HEK293 (cell line): ENCODE data around the gene PHLDB1.
"Not testable (repeated sequence)": the region's sequence is repeated elsewhere in the genome, so short reads cannot be mapped to it uniquely, and the experiment has no call there.

Experiments
- CTCF ChIA-PET: fragments of 350-600 bp; formaldehyde crosslinking; extraction: SDS; loops from one replicate; lab custom pipeline; 2021; ENCODE audit warnings: antibody characterized with exemption; lab: Yijun Ruan, JAX
- POLR2A ChIA-PET: fragments of 300-600 bp; formaldehyde crosslinking; extraction: SDS; loops from one replicate; lab custom pipeline; 2020; ENCODE audit warnings: antibody characterized with exemption, inconsistent platforms; lab: Yijun Ruan, JAX
- H3K27ac ChIP-seq: fragments of 200-500 bp; sonication (Bioruptor generic); 2 replicates; pipeline ENCODE4 v1.5.1; 2014; ENCODE audit warnings: low read depth, low read length, control low read depth, inconsistent platforms; ENCODE audit errors: extremely low read depth
- H3K36me3 ChIP-seq, 2 experiments: fragments of 200-500 bp in 1 of 2; sonication (Bioruptor generic) in 1 of 2; 1 replicate in 1 of 2; 2 replicates in 1 of 2; pipeline ENCODE4 v1.5.1; 2014 to 2017; ENCODE audit warnings: inconsistent platforms in 2 of 2, low read length in 2 of 2; ENCODE audit not compliant: control insufficient read depth in 2 of 2, insufficient read depth in 1 of 2
- H3K4me1 ChIP-seq: fragments of 200-500 bp; sonication (Bioruptor generic); 2 replicates; pipeline ENCODE4 v1.5.1; 2014; ENCODE audit warnings: mild to moderate bottlenecking, low read length, inconsistent platforms; ENCODE audit not compliant: control insufficient read depth, insufficient read depth
- H3K4me3 ChIP-seq: 2 replicates; pipeline ENCODE4 v1.5.1; 2011; ENCODE audit warnings: low read depth, mild to moderate bottlenecking, control low read depth, low read length, moderate library complexity
- H3K9me3 ChIP-seq: fragments of 200-500 bp; sonication (Bioruptor generic); 2 replicates; pipeline ENCODE4 v1.5.1; 2014; ENCODE audit warnings: low read depth, low read length, inconsistent platforms; ENCODE audit not compliant: control insufficient read depth, insufficient read depth
- EGR2 ChIP-seq: fragments of 450-650 bp; formaldehyde crosslinking; IDR thresholded peaks from 2 replicates; pipeline ENCODE4 v1.5.1; 2016; ENCODE audit warnings: low read depth, missing biosample characterization, missing genetic modification characterization
- FEZF1 ChIP-seq: fragments of 450-650 bp; formaldehyde crosslinking; IDR thresholded peaks from 2 replicates; pipeline ENCODE4 v1.5.1; 2016; ENCODE audit warnings: missing biosample characterization, missing genetic modification characterization
- GLIS2 ChIP-seq: fragments of 450-650 bp; formaldehyde crosslinking; IDR thresholded peaks from 2 replicates; pipeline ENCODE4 v1.5.1; 2016; ENCODE audit warnings: missing biosample characterization, missing genetic modification characterization
- IKZF3 ChIP-seq: fragments of 450-650 bp; IDR thresholded peaks from 2 replicates; pipeline ENCODE4 v1.5.0; 2018; ENCODE audit warnings: missing biosample characterization, mild to moderate bottlenecking, missing genetic modification characterization, moderate library complexity
- MZF1 ChIP-seq: fragments of 450-650 bp; formaldehyde crosslinking; IDR thresholded peaks from 2 replicates; pipeline ENCODE4 v1.5.1; 2017; ENCODE audit warnings: missing biosample characterization, missing genetic modification characterization, borderline replicate concordance
- SETDB1 ChIP-seq: IDR thresholded peaks from one replicate; pipeline ENCODE4 v1.6.1; 2017; ENCODE audit warnings: mild to moderate bottlenecking, low read length, moderate library complexity, mixed read lengths; ENCODE audit not compliant: insufficient read length
- ZFHX2 ChIP-seq: fragments of 450-650 bp; formaldehyde crosslinking; conservative IDR thresholded peaks from 2 replicates; pipeline ENCODE4 v1.5.1; 2016; ENCODE audit warnings: missing biosample characterization, missing genetic modification characterization
- ZNF121 ChIP-seq: fragments of 450-650 bp; formaldehyde crosslinking; IDR thresholded peaks from 2 replicates; pipeline ENCODE4 v1.5.1; 2016; ENCODE audit warnings: missing biosample characterization, missing genetic modification characterization
- ZNF133 ChIP-seq: fragments of 450-650 bp; formaldehyde crosslinking; IDR thresholded peaks from 2 replicates; pipeline ENCODE4 v1.5.1; 2016; ENCODE audit warnings: missing biosample characterization, missing genetic modification characterization
- ZNF138 ChIP-seq: fragments of 450-650 bp; formaldehyde crosslinking; IDR thresholded peaks from 2 replicates; pipeline ENCODE4 v1.5.1; 2016; ENCODE audit warnings: missing biosample characterization, missing genetic modification characterization, borderline replicate concordance
- ZNF510 ChIP-seq: fragments of 450-650 bp; formaldehyde crosslinking; IDR thresholded peaks from 2 replicates; pipeline ENCODE4 v1.5.1; 2018; ENCODE audit warnings: mild to moderate bottlenecking, missing genetic modification characterization, missing biosample characterization; ENCODE audit not compliant: insufficient replicate concordance
- TF ChIP-seq, protein P1 (sequence below): fragments of 450-650 bp; formaldehyde crosslinking; IDR thresholded peaks from 2 replicates; pipeline ENCODE4 v1.5.1; 2016; ENCODE audit warnings: missing biosample characterization, missing genetic modification characterization
- TF ChIP-seq, protein P2 (sequence below): fragments of 450-650 bp; formaldehyde crosslinking; IDR thresholded peaks from 2 replicates; pipeline ENCODE4 v1.5.1; 2016; ENCODE audit warnings: missing biosample characterization, missing genetic modification characterization
- TF ChIP-seq, protein P3 (sequence below): fragments of 450-650 bp; formaldehyde crosslinking; IDR thresholded peaks from 2 replicates; pipeline ENCODE4 v1.5.1; 2016; ENCODE audit warnings: missing biosample characterization, missing genetic modification characterization, borderline replicate concordance
- TF ChIP-seq, protein P4 (sequence below): fragments of 450-650 bp; formaldehyde crosslinking; IDR thresholded peaks from 2 replicates; pipeline ENCODE4 v1.5.1; 2016; ENCODE audit warnings: missing biosample characterization, missing genetic modification characterization, borderline replicate concordance
- TF ChIP-seq, protein P5 (sequence below): fragments of 450-650 bp; formaldehyde crosslinking; IDR thresholded peaks from 2 replicates; pipeline ENCODE4 v1.5.1; 2016; ENCODE audit warnings: missing biosample characterization, missing genetic modification characterization

The PHLDB1 gene

DNA sequence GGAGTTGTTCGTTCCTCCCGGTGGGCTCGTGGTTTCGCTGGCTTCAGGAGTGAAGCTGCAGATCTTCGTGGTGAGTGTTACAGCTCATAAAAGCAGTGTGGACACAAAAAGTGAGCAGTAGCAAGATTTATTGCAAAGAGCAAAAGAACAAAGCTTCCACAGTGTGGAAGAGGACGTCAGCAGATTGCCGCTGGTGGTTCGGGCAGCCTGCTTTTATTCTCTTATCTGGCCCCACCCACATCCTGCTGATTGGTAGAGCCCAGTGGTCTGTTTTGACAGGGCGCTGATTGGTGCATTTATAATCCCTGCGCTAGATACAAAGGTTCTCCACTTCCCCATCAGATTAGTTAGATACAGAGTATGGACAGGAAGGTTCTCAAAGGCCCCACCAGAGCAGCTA is 80.9 kb downstream of the PHLDB1 start:
- H3K36me3 ChIP-seq, H3K4me3 ChIP-seq, H3K9me3 ChIP-seq, H3K4me1 ChIP-seq, H3K27ac ChIP-seq: not testable (repeated sequence)
- ChIA-PET CTCF (interaction anchor here (0.6 to 3.4 kb wide), 9 partner anchors 12 to 651 kb away, joined by 3 to 17 read pairs (median 3); no protein-coding TSS in a partner anchor), POLR2A (interaction anchor here (0.8 kb wide), 1 partner anchor 24 kb away, joined by 3 read pairs; no protein-coding TSS in a partner anchor)
- peak; percentile 68 for TF ChIP-seq FEZF1 (tag by site-specific recombination)

DNA sequence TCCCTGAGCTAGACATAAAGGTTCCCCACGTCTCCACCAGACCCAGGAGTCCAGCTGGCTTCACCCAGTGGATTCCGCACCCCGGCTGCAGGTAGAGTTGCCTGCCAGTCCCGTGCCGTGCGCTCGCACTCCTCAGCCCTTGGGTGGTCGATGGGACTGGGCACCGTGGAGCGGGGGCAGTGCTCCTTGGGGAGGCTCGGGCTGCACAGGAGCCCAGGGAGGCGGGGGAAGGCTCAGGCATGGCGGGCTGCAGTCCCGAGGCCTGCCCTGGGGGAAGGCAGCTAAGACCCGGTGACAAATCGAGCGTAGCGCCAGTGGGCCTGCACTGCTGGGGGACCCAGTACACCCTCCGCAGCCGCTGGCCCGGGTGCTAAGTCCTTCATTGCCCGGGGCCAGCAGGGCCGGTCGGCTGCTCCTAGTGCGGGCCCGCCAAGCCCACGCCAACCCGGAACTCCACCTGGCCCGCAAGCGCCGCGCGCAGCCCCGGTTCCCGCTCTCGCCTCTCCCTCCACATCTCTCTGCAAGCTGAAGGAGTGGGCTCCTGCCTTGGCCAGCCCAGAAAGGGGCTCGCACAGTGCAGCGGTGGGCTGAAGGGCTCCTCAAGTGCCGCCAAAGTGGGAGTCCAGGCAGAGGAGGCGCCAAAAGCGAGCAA is 81.6 kb downstream of the PHLDB1 start:
- no peaks in the 10 kb centered on the region for H3K36me3 ChIP-seq
- no peaks in the 10 kb centered on the region for H3K9me3 ChIP-seq
- TF ChIP-seq, protein P1, sequence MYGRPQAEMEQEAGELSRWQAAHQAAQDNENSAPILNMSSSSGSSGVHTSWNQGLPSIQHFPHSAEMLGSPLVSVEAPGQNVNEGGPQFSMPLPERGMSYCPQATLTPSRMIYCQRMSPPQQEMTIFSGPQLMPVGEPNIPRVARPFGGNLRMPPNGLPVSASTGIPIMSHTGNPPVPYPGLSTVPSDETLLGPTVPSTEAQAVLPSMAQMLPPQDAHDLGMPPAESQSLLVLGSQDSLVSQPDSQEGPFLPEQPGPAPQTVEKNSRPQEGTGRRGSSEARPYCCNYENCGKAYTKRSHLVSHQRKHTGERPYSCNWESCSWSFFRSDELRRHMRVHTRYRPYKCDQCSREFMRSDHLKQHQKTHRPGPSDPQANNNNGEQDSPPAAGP (tag by site-specific recombination) = no peak
- TF ChIP-seq ZNF121 (tag by site-specific recombination) (no peak), ZNF133 (tag by site-specific recombination) (no peak)
- POLR2A ChIA-PET = interaction anchor here (1.0 to 1.3 kb wide), 3 partner anchors 8 to 327 kb away, joined by 3 to 15 read pairs (median 3); partner anchors contain the start of gene DDX6
- no peak overlapping the region for H3K27ac ChIP-seq
- H3K4me1 ChIP-seq = no peaks in the 10 kb centered on the region
- no peak overlapping the region; the same call in 1 of the 2 replicates for H3K4me3 ChIP-seq
- CTCF ChIA-PET = interaction anchor here (0.6 to 3.4 kb wide), 37 partner anchors 8 to 1458 kb away, joined by 3 to 22 read pairs (median 5); partner anchors contain the start of gene DPAGT1

DNA sequence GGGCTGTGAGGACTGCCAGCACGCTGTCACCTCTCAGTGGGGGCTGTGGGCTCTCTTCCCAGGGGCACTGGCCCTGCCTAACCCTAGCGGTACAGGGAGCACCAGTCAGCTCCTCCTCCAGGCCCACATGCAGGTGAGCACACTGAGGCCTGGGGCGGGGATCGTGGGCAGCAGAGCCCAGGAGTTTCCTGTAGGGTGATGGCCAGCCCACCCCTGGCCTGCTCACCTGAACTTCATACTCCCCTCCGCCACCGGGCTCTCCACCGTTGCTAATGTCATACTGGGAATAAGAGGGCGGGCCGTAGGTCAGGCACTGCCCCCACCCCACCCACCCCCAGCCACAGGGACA is 82.1 kb downstream of the PHLDB1 start:
- H3K27ac ChIP-seq = no peak overlapping the region
- TF ChIP-seq MZF1 (tag by site-specific recombination) = no peak
- peak; percentile 13; the same call in 1 of the 2 replicates for TF ChIP-seq ZFHX2
- no peak for TF ChIP-seq GLIS2 (tag by site-specific recombination)
- TF ChIP-seq ZNF138 (tag by site-specific recombination) = no peak
- TF ChIP-seq EGR2 (tag by site-specific recombination) = peak; percentile 51
- TF ChIP-seq IKZF3 (tag by site-specific recombination) = no peak
- TF ChIP-seq ZNF133 (tag by site-specific recombination) = no peak
- TF ChIP-seq, protein P2, sequence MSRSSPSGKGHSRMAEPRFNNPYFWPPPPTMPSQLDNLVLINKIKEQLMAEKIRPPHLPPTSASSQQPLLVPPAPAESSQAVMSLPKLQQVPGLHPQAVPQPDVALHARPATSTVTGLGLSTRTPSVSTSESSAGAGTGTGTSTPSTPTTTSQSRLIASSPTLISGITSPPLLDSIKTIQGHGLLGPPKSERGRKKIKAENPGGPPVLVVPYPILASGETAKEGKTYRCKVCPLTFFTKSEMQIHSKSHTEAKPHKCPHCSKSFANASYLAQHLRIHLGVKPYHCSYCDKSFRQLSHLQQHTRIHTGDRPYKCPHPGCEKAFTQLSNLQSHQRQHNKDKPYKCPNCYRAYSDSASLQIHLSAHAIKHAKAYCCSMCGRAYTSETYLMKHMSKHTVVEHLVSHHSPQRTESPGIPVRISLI (tag by site-specific recombination) = no peak
- TF ChIP-seq, protein P3, sequence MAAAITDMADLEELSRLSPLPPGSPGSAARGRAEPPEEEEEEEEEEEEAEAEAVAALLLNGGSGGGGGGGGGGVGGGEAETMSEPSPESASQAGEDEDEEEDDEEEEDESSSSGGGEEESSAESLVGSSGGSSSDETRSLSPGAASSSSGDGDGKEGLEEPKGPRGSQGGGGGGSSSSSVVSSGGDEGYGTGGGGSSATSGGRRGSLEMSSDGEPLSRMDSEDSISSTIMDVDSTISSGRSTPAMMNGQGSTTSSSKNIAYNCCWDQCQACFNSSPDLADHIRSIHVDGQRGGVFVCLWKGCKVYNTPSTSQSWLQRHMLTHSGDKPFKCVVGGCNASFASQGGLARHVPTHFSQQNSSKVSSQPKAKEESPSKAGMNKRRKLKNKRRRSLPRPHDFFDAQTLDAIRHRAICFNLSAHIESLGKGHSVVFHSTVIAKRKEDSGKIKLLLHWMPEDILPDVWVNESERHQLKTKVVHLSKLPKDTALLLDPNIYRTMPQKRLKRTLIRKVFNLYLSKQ (tag by site-specific recombination) = no peak
- TF ChIP-seq, protein P4, sequence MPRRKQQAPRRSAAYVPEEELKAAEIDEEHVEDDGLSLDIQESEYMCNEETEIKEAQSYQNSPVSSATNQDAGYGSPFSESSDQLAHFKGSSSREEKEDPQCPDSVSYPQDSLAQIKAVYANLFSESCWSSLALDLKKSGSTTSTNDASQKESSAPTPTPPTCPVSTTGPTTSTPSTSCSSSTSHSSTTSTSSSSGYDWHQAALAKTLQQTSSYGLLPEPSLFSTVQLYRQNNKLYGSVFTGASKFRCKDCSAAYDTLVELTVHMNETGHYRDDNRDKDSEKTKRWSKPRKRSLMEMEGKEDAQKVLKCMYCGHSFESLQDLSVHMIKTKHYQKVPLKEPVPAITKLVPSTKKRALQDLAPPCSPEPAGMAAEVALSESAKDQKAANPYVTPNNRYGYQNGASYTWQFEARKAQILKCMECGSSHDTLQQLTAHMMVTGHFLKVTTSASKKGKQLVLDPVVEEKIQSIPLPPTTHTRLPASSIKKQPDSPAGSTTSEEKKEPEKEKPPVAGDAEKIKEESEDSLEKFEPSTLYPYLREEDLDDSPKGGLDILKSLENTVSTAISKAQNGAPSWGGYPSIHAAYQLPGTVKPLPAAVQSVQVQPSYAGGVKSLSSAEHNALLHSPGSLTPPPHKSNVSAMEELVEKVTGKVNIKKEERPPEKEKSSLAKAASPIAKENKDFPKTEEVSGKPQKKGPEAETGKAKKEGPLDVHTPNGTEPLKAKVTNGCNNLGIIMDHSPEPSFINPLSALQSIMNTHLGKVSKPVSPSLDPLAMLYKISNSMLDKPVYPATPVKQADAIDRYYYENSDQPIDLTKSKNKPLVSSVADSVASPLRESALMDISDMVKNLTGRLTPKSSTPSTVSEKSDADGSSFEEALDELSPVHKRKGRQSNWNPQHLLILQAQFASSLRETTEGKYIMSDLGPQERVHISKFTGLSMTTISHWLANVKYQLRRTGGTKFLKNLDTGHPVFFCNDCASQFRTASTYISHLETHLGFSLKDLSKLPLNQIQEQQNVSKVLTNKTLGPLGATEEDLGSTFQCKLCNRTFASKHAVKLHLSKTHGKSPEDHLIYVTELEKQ (tag by site-specific recombination) = no peak
- TF ChIP-seq, protein P5, sequence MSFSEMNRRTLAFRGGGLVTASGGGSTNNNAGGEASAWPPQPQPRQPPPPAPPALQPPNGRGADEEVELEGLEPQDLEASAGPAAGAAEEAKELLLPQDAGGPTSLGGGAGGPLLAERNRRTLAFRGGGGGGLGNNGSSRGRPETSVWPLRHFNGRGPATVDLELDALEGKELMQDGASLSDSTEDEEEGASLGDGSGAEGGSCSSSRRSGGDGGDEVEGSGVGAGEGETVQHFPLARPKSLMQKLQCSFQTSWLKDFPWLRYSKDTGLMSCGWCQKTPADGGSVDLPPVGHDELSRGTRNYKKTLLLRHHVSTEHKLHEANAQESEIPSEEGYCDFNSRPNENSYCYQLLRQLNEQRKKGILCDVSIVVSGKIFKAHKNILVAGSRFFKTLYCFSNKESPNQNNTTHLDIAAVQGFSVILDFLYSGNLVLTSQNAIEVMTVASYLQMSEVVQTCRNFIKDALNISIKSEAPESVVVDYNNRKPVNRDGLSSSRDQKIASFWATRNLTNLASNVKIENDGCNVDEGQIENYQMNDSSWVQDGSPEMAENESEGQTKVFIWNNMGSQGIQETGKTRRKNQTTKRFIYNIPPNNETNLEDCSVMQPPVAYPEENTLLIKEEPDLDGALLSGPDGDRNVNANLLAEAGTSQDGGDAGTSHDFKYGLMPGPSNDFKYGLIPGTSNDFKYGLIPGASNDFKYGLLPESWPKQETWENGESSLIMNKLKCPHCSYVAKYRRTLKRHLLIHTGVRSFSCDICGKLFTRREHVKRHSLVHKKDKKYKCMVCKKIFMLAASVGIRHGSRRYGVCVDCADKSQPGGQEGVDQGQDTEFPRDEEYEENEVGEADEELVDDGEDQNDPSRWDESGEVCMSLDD (tag by site-specific recombination) = no peak
- no peak for TF ChIP-seq ZNF510
- TF ChIP-seq SETDB1 = no peak
- H3K9me3 ChIP-seq = no peaks in the 10 kb centered on the region
- ChIA-PET CTCF (interaction anchor here (0.5 to 3.4 kb wide), 67 partner anchors 8 to 1457 kb away, joined by 3 to 22 read pairs (median 4); partner anchors contain the start of genes DDX6 and DPAGT1), POLR2A (interaction anchor here (0.6 to 1.3 kb wide), 4 partner anchors 8 to 326 kb away, joined by 3 to 15 read pairs (median 3); partner anchors contain the start of gene DDX6)
- H3K4me3 ChIP-seq = peak overlapping the region; percentile 6
- no peaks in the 10 kb centered on the region for H3K36me3 ChIP-seq
- H3K4me1 ChIP-seq = no peaks in the 10 kb centered on the region
